GM19240 (cell line): ENCODE data around the gene PRR5.
"Not testable (repeated sequence)": the region's sequence is repeated elsewhere in the genome, so short reads cannot be mapped to it uniquely, and the experiment has no call there.

ENCODE experiments used
- DNase-seq: peaks from one replicate; pipeline ENCODE4 v3.0.0; 2011; ENCODE audit warnings: low spot score; ENCODE audit not compliant: insufficient read length

PRR5 gene

DNA sequence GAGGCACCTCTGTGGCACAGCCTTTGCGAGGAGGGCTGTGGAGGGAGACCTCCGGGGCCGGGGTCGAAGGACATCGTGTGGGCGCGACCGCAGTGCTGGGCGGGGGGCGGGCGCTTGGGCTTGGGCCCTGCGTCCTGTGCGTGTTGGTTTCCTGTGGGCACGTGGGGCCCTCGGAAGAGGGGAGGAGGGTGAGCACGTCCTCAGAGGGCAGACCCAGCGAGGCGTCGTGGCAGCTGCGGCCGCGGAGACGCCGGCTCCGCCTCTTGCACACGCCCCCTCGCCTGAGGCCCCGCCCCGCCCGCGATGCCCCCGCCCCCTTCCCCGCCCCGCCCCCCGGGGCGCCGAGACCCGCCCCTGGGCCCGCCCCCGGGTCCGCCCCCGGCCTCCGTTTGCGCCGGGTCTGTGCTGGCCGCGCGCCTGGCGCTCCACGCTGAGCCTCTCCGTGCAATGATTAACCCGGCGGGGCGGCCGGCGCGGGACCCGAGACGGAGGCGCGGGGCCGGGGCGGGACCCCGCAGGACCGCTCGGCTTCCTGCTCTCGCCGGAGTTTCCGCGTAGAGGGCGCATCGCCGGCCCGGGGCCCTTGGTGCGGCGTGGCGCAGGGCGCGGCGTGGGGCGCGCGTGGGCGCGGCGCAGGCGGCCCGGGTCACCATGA, at the start of gene PRR5:
Gene PRR5, plus strand, starts transcription at position 381 of the 655 bp plus-strand sequence. Its CDS starts 271 bp downstream, at position 652.
- peak; percentile 80 for DNase-seq

GRCh38 chr22:44652866-44653265, 49.1 kb upstream of the PRR5 start:
- DNase-seq, result not testable (repeated sequence)

DNA sequence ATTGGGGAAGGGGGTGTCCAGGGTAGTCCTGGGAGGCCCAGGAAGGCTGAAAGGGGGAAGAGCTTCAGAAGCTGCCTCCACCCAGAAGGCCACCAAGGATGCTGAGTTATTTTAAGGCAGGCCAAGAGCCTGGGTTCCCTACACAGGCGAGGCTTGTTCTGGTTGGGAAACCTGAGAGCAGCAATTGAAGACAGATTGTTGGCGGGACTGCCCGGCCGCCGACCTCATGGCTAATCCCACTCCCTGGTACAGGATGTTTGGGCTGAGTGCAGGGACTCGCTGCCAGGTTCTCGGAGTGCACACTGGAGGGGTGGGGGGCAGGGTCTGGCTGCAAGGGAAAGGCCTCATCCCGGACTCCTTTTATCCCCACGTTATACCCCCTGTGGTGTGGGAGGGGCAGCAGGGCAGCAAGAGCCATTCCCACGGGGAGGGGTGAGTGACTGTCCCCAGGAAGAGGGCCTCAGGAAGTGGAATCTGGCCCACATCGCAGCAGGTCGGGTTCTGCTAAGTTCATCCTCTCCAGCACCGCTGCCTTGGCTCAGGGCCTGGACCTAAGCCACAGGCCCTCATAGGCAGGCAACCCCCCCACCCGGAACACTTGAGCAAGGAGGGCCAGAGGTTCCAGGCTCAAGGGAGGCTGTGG, 43.6 kb upstream of the PRR5 start:
- DNase-seq, result no peak

GRCh38 chr22:44659140-44659539, 42.9 kb upstream of the PRR5 start:
- no peak for DNase-seq

DNA sequence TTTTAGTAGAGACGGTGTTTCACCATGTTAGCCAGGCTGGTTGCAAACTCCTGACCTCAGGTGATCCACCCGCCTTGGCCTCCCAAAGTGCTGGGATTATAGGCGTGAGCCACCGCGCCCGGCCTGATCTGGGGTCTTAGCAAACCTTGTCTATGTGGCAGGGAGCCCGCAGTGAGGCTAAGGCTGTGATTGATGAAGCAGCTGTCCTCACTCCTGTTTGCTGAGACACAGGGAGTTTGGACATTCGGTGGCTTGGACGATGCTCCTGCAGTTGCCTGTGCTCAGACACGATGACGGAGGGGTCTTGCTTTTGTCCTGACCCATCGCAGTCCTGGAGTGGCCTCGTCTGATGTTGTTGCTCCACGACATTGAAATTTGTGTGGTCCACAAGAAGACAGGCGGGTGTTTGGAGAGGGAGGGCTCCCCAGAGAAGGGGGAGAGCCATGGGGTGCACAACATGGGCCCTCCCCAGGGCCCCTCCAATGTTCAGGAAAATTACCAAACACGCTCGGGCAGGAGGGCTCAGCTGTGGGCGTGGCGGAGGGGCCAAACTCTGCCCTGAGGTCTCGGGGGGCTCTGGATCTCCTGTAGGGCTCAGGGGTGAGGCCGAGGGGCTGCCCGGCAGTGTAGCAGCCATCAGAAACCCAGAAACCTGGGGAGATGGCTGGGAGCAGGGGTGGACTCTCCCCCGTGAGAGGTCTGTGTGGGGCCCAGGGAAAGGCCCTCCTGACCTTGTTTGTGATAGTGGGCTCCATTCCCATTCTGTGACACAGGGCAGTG, 41.8 kb upstream of the PRR5 start:
- DNase-seq, result no peak

GRCh38 chr22:44661070-44661469, 40.9 kb upstream of the PRR5 start:
- no peak for DNase-seq

DNA sequence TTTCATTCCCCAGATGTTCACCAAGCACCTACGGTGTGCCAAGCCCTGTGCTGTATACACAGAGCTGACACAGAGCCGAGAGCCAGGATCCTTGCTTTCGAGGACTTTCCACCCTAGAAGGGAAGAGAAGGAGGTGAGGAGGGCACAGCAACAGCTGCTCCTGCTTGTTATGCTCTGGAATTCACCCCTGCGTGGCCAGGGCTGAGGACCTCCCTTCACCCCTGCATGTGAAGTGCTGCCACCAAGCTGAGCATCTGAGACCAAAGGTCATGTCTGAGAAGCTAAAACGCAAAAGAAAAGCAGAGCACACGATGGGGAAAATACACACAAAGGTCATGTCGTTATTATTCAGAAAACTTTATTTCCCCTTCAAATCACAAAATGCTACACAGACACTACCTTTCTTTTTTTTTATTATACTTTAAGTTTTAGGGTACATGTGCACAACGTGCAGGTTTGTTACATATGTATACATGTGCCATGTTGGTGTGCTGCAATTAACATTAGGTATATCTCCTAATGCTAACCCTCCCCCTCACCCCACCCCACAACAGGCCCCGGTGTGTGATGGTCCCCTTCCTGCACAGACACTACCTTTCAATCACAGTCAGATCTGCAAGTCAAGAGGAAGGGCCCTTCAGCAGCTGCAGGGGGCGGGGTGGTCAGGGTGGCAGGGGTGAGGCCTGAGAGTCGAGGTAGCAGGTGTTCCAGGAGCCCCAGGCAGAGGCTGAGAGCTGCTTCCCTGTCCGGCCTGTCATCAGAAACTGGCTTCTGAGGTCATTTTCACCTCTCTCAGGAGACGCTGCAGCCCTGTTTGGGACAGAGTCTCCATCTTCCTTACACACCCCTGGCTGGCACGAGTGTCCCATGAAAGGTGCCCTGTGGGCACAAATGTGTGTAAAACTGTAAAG, 40.1 kb upstream of the PRR5 start:
- DNase-seq, result no peak

DNA sequence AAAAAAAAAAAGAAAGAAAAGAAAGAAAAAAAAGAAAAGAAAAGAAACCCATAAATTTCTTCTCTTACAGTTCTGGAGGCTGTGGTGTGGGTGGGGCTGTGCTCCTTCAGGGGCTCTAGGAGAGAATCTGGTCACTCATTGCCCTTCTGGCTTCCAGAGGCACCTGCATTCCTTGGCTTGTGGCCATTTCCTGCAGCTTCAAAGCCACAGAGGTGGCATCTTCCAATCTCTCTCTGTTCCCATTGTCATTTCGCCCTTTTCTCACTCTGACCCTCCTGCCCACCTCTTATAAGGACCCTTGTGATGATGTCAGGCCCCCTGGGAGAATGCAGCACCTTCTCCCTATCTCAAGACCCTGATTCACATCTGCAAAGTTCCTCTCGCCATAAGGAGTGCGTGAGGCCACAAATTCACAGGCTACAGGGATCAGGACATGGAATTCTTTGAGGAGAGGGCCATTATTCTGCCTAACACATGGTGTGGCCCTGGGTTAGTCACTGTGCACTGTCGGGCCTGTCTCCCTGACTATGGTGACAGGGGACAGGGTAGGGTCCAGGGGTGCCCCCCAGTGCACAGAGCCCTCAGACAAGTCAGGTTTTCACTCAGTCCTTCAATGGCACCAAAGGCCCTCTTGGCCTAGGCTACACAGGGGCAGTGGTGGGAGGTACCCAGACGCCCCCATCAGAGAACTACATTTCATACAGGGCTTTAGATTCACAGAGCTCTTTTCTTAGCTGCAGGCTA, 38.6 kb upstream of the PRR5 start:
- no peak for DNase-seq

DNA sequence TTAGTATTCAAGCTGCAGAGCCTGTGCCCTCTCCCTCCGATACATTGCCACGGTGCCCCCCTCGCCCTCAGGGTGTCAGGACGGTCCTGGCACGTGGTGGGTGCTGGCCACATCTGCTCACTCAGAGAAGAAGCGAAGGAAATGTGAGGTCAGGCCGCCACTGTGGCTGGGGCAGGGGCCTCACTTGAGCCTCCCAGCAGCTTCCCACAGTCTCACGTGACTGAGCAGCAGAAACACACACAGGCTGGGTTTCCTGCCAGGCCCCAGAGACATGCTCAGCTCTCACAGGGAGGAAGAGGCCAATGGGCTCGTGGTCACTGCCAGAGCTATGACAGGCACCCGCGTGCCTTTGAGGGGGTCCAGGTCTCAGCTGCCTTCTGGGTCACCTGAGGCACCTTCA, 37.9 kb upstream of the PRR5 start:
- DNase-seq, result no peak

- DNase-seq, result no peak
These were observed 36.9 kb upstream of the PRR5 start for GRCh38 chr22:44665115-44665514.

- DNase-seq, result no peak
These were observed 35.8 kb upstream of the PRR5 start for GRCh38 chr22:44666207-44666585.

DNA sequence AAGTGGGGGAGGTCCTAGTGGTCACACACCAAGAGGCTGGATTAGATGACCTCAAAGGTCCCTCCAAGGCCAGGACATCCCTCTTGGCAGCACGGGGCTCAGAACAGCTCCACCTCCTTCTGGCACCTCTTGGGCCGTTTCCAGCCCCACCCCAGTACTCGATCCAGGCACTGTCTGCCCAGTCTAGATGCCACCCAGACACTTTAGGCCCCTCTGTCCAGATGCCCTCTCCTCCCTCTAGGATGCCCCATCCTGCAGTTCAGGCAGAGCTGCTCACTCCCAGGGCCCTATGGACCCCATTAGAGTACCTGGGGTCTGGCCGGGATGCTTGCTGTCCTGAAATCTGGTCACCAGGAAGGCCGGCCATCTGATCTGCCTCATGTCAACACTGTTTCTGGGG, 34.7 kb upstream of the PRR5 start:
- no peak for DNase-seq

- no peak for DNase-seq
These were observed 34.2 kb upstream of the PRR5 start for GRCh38 chr22:44667829-44668189.

- no peak for DNase-seq
These were observed 33.7 kb upstream of the PRR5 start for GRCh38 chr22:44668190-44668885.

- DNase-seq, result no peak
These were observed 33.0 kb upstream of the PRR5 start for GRCh38 chr22:44668886-44669521.

- no peak for DNase-seq
These were observed 32.4 kb upstream of the PRR5 start for GRCh38 chr22:44669561-44669976.

DNA sequence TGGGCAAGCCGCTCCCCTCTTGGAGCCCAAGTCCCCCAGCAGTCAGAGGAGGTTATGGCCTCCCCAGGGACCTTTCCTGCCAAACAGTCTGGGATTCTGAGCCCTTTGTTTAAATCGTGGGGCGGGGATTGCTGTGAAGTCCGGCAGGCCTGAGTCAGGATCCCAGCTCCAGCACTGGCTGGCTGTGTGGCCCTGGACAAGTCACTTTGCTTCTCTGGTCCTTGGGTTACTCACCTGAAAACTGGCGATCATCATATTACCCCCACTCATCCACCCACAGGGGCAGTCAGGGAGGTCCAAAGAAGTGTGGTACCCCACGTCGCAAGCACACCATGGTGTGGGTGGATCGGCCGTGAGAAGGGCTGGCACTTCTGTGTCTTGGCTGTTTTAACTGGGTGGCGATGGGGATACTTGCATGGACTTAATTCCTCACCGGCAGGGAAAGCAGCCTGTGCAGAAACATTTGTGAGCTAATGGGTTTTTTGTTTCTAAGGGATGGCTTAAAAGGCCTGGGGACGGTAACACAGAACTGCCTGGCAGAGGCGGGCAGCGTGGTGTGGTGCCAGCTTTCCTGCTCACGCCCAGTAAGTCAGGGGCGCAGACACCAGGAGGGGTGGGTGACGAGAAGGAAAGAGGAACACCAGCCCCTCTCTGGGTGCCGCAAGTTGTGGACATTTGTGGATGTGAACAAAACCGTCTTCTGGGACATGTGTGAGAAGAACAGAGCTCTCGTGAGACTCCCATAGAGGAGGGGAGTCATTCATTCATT, 31.6 kb upstream of the PRR5 start:
- DNase-seq, result no peak

DNA sequence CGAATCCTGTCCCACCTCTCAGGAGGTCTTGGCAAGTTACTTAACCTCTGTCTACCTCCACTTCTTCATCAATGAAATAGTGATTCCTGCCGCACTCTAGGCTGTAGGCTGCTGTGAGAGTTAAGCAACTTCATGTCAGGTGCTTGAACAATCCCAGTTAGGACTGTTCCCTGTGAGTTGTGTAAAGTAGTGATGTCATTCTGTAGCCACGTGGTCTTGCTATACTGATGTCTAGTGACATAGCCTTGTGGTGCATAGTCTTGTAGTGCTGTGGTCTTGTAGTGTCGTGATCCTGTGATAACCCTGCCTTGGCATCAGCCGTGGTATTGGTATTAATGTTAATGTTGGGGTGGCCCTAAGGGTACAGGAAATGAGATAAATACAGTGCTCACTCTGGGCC, 30.3 kb upstream of the PRR5 start:
- DNase-seq, result no peak

DNA sequence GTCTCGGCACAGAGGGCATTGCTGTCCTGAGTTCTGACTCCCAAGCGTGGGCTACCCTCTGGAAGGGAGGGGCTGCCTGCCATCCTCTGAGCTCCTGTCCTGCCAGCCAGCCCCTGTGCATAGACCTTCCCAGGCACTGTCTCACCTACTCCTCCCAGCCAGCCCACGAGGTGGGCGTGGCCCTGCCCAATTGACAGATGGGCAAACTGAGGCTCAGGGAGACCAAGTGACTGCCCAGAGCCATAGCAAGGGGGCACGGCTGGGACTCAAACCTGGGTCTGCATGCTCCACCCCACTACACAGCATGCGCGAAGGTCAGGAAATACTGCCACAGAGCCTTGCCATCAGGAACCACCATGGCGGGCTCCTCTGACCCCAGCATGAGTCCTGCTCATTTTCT, 29.4 kb upstream of the PRR5 start:
- no peak for DNase-seq
